NT2/D1 (cell line): Measurements from ENCODE around the gene GMNN.

Experiments
- SUZ12 ChIP-seq: IDR thresholded peaks from 2 replicates; pipeline ENCODE4 v1.6.1; 2011; ENCODE audit not compliant: insufficient read length, insufficient read depth; ENCODE audit errors: extremely low read depth
- ZNF274 ChIP-seq: IDR thresholded peaks from 2 replicates; pipeline ENCODE4 v1.6.1; 2011; ENCODE audit warnings: mild to moderate bottlenecking, low read depth, low read length

- no peak for TF ChIP-seq SUZ12
- no peak for TF ChIP-seq ZNF274
These were observed 48.0 kb downstream of the GMNN start for GRCh38 chr6:24822696-24823095.
